Peyer's patch (tissue), 4 donors: ENCODE data around the gene NANOS1.

ENCODE experiments used
- POLR2A ChIP-seq, 2 donors: fragments of 450-650 bp; IDR thresholded peaks; one replicate each; pipeline ENCODE4 v1.5.1; 2017; ENCODE audit warnings: antibody characterized with exemption in 2 of 2, mild to moderate bottlenecking in 2 of 2, moderate library complexity in 2 of 2
- TF ChIP-seq, protein P1 (sequence below), 6 experiments: fragments of 450-650 bp in 4 of 6; fragments of 200-600 bp in 2 of 6; sonication (generic) in 1 of 6; IDR thresholded peaks; one replicate each; pipeline ENCODE4 v1.5.1; 2017 to 2019; ENCODE audit warnings: antibody characterized with exemption in 6 of 6, mild to moderate bottlenecking in 3 of 6, moderate library complexity in 1 of 6

DNA sequence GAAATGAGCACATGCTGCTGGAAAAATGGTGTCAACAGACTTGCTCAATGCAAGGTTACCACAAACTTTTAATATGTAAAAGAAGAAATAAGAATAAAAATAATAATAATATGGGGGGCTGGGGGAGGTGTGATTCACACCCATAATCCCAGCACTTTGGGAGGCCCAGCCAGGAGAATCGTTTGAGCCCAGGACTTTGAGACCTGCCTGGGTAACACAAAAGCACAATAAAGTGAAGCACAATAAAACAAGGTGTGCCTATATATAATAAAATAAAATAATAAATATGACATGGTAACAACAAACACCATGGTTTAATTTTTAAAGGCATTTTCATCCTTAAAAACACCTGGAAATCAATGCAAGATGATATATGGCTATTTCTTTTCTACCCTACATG lies 26.0 kb downstream of the NANOS1 start:
- TF ChIP-seq, protein P1, sequence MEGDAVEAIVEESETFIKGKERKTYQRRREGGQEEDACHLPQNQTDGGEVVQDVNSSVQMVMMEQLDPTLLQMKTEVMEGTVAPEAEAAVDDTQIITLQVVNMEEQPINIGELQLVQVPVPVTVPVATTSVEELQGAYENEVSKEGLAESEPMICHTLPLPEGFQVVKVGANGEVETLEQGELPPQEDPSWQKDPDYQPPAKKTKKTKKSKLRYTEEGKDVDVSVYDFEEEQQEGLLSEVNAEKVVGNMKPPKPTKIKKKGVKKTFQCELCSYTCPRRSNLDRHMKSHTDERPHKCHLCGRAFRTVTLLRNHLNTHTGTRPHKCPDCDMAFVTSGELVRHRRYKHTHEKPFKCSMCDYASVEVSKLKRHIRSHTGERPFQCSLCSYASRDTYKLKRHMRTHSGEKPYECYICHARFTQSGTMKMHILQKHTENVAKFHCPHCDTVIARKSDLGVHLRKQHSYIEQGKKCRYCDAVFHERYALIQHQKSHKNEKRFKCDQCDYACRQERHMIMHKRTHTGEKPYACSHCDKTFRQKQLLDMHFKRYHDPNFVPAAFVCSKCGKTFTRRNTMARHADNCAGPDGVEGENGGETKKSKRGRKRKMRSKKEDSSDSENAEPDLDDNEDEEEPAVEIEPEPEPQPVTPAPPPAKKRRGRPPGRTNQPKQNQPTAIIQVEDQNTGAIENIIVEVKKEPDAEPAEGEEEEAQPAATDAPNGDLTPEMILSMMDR (IDR thresholded peaks at IDR 0.05): no peak
- no peak for TF ChIP-seq POLR2A (IDR thresholded peaks at IDR 0.05)
